HG03066 (cell line): ENCODE measurements around the gene RSU1.

Source experiments
- ATAC-seq: cut with Tn5 transposase; IDR thresholded peaks from one replicate; pipeline ENCODE4 v1.9.1; 2021; ENCODE audit warnings: low read depth; ENCODE audit not compliant: unreplicated experiment

RSU1 gene

DNA sequence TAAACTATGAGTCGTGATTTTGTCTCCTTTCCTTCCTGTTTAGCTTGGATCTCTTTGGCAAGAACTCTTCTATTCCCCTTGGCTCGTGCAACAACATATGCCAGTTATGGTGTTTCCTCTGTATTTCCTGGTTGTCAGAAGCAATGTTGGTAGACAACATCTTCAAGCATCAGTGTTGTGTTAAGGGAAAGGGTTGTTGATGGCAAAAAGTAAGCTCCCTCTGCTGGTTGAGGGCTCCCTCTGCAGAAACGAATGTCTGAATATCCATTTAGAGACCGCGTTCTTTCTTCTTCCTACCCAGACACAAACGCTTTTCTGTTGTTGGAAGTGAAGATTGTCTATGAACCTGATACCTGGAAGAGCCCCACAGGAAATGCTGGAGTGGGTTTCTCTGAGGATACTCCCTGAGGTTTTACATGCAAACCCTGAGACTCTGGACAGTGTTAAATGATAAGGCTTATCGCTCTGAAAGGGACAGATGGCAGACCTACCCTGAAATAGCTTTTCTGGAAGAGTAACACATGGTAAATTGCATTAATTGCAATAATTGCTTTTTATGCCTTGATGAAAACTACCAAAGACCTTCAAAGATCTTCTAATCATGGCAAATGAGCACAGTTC is 272.0 kb downstream of the RSU1 start:
- ATAC-seq = peak; percentile 75

DNA sequence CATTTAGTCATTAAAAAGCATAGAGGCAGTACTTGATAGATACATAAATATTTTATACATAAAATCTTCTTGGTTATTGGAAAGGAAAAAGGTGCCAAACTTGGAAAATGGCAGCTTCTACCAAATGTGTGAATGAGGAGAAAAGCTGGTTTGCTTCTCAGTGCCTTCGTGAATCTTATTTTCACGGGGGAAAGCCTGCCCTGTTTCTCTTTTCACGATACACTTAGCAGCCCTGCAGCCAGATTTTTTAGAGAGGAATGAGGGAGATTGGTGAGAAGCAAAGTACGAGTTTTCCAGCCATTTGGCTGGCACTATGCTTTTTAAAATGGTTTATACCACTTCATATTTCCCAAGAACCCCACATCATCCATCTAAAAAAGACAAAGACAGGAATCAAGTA is 272.6 kb downstream of the RSU1 start:
- ATAC-seq = no peak

DNA sequence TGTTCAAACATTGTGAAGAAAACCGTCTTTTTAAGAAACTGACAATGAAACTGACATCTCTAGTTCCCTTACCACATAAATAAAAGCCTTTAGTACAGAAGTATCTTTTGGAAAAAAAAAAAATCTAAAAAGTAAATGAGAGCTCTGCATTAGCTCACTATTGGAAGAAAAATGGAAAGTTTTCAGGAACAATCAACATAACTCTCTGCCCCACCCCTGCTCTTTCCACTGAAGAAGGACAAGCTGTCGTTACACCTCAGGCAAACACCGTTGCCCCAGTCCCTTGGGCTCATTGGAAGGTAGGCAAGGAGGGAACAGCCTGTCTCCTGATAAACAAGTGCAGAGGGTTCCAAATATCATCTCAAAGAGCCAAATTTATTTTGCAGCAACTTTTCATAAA is 273.1 kb downstream of the RSU1 start:
- no peak for ATAC-seq
